HepG2 (cell line): ENCODE results near the gene SNX2. TPM values are rescaled to one million over a fixed set of nuclear protein-coding genes. Genes with fewer than 3 reads are reported as not detected.

Experiments used
- ATF7 ChIP-seq, 2 experiments: fragments of 450-650 bp in 1 of 2; sonication (generic) in 1 of 2; formaldehyde crosslinking in 1 of 2; IDR thresholded peaks; 2 replicates each; pipeline versions ENCODE4 v1.4.0 to v1.6.1; 2016 to 2020; ENCODE audit warnings: antibody characterized with exemption in 1 of 2, mild to moderate bottlenecking in 1 of 2, missing genetic modification reagents in 1 of 2
- BRCA1 ChIP-seq: sonication (generic); formaldehyde crosslinking; IDR thresholded peaks from 2 replicates; pipeline ENCODE4 v1.4.0; 2020; ENCODE audit warnings: missing genetic modification reagents
- CBX1 ChIP-seq: IDR thresholded peaks from one replicate; pipeline ENCODE4 v1.6.1; 2016; ENCODE audit warnings: antibody characterized with exemption, low read depth
- CERS6 ChIP-seq: sonication (generic); formaldehyde crosslinking; IDR thresholded peaks from 2 replicates; pipeline ENCODE4 v1.5.0; 2020; ENCODE audit warnings: missing genetic modification reagents
- CREM ChIP-seq, 2 experiments: sonication (generic) in 1 of 2; formaldehyde crosslinking in 1 of 2; IDR thresholded peaks; 2 replicates each; pipeline versions ENCODE4 v1.4.0 to v1.6.1; 2016 to 2020; ENCODE audit warnings: antibody characterized with exemption in 1 of 2, mild to moderate bottlenecking in 1 of 2, missing genetic modification reagents in 1 of 2
- EZH2 ChIP-seq: conservative IDR thresholded peaks from 2 replicates; pipeline ENCODE4 v1.6.1; 2012; ENCODE audit warnings: mild to moderate bottlenecking, low read depth, low read length, moderate library complexity
- ISL2 ChIP-seq: sonication (generic); formaldehyde crosslinking; IDR thresholded peaks from 2 replicates; pipeline ENCODE4 v1.5.0; 2020; ENCODE audit warnings: missing genetic modification reagents
- KDM5A ChIP-seq: fragments of 200-600 bp; sonication (generic); IDR thresholded peaks from 2 replicates; pipeline ENCODE4 v1.7.0; 2018; ENCODE audit warnings: antibody characterized with exemption, mild to moderate bottlenecking, low read length, borderline replicate concordance
- MED1 ChIP-seq: sonication (generic); formaldehyde crosslinking; IDR thresholded peaks from 2 replicates; pipeline ENCODE4 v1.4.0; 2020; ENCODE audit warnings: missing genetic modification reagents
- MEIS2 ChIP-seq: sonication (generic); formaldehyde crosslinking; IDR thresholded peaks from 2 replicates; pipeline ENCODE4 v1.9.0; 2021; ENCODE audit warnings: mild to moderate bottlenecking, missing genetic modification reagents
- NR0B2 ChIP-seq: sonication (generic); formaldehyde crosslinking; IDR thresholded peaks from 2 replicates; pipeline ENCODE4 v1.4.0; 2020; ENCODE audit warnings: mild to moderate bottlenecking, missing genetic modification reagents
- PAX8 ChIP-seq: sonication (generic); formaldehyde crosslinking; IDR thresholded peaks from 2 replicates; pipeline ENCODE4 v1.8.0; 2022; ENCODE audit warnings: mild to moderate bottlenecking, missing genetic modification reagents, borderline replicate concordance
- PRDM10 ChIP-seq: sonication (generic); formaldehyde crosslinking; IDR thresholded peaks from 2 replicates; pipeline ENCODE4 v1.4.0; 2020; ENCODE audit warnings: low read depth, missing genetic modification reagents
- SIN3A ChIP-seq: IDR thresholded peaks from 2 replicates; pipeline ENCODE4 v1.6.1; 2011; ENCODE audit warnings: low read depth, mild to moderate bottlenecking, control low read depth, low read length, borderline replicate concordance
- SOX5 ChIP-seq: IDR thresholded peaks from 2 replicates; pipeline ENCODE4 v1.6.1; 2016; ENCODE audit warnings: borderline replicate concordance
- TBX3 ChIP-seq: fragments of 450-650 bp; IDR thresholded peaks from 2 replicates; pipeline ENCODE4 v1.6.1; 2017; ENCODE audit warnings: antibody characterized with exemption, mild to moderate bottlenecking, inconsistent platforms, borderline replicate concordance
- TOE1 ChIP-seq: sonication (generic); formaldehyde crosslinking; IDR thresholded peaks from 2 replicates; pipeline ENCODE4 v1.4.0; 2020; ENCODE audit warnings: mild to moderate bottlenecking, missing genetic modification reagents
- TRIM22 ChIP-seq: fragments of 450-650 bp; IDR thresholded peaks from 2 replicates; pipeline ENCODE4 v1.6.1; 2017
- ZNF235 ChIP-seq: sonication (generic); formaldehyde crosslinking; IDR thresholded peaks from 2 replicates; pipeline ENCODE4 v1.8.1; 2023; ENCODE audit warnings: mild to moderate bottlenecking, missing genetic modification reagents, borderline replicate concordance
- ZNF24 ChIP-seq: fragments of 450-650 bp; IDR thresholded peaks from 2 replicates; pipeline ENCODE4 v1.6.1; 2017; ENCODE audit warnings: antibody characterized with exemption, mild to moderate bottlenecking
- ZNF564 ChIP-seq: sonication (generic); formaldehyde crosslinking; IDR thresholded peaks from 2 replicates; pipeline ENCODE4 v1.8.1; 2023; ENCODE audit warnings: mild to moderate bottlenecking, missing genetic modification reagents
- ZNF567 ChIP-seq: sonication (generic); formaldehyde crosslinking; IDR thresholded peaks from 2 replicates; pipeline ENCODE4 v1.8.1; 2023; ENCODE audit warnings: mild to moderate bottlenecking, missing genetic modification reagents, borderline replicate concordance
- ZNF777 ChIP-seq: sonication (generic); formaldehyde crosslinking; IDR thresholded peaks from 2 replicates; pipeline ENCODE4 v1.4.0; 2020; ENCODE audit warnings: missing genetic modification reagents
- ZSCAN29 ChIP-seq: sonication (generic); formaldehyde crosslinking; conservative IDR thresholded peaks from 2 replicates; pipeline ENCODE4 v1.4.0; 2020; ENCODE audit warnings: mild to moderate bottlenecking, missing genetic modification reagents
- polyA plus RNA-seq, 8 experiments: library from polyadenylated mRNA; depleted of rRNA in 3 of 8; stranded (reverse) in 7 of 8; unstranded in 1 of 8; fragments of >200 nt; fragmentation: Illumina TruSeq in 4 of 8; extraction: Trizol in 4 of 8; gene quantifications; 2 replicates each; pipeline versions ENCODE4 v1.2.1 to v1.2.3, GENCODE V29; 2011 to 2016; ENCODE audit warnings: low read depth in 4 of 8, missing spikeins in 1 of 8, mixed read lengths in 1 of 8; ENCODE audit not compliant: insufficient read depth in 1 of 8
- total RNA-seq, 5 experiments: library from RNA; depleted of rRNA; stranded (reverse); fragments of >200 nt; fragmentation: Illumina TruSeq; extraction: Trizol; gene quantifications; 2 replicates each; pipeline ENCODE4 v1.2.3, GENCODE V29; 2016; ENCODE audit warnings: low read depth in 1 of 5

The SNX2 gene
- total and polyA plus RNA-seq, 2 of the 13 experiments (the other 11 are each of a cell fraction or from before 2014, with no cell fraction given), result 26.4 to 78.8 TPM

GRCh38 chr5:122774861-122775549 is at the start of gene SNX2 (continued):
- TF ChIP-seq CBX1 (no peak), KDM5A (no peak), EZH2 (no peak), TOE1 (CRISPR knock-in tag) (0 out of 2 replicates have a peak, but pooled peaks have one; percentile 6), ZNF567 (CRISPR knock-in tag) (no peak; the same call in 1 of the 2 replicates), TBX3 (no peak), ZNF564 (CRISPR knock-in tag) (no peak), MEIS2 (0 out of 2 replicates have a peak, but pooled peaks have one; percentile 68), ZSCAN29 (no peak), NR0B2 (0 out of 2 replicates have a peak, but pooled peaks have one; percentile 25), ZNF235 (CRISPR knock-in tag) (no peak), PRDM10 (no peak), TRIM22 (no peak), SIN3A (no peak), ZNF24 (no peak), SOX5 (CRISPR knock-in tag) (no peak; the same call in 1 of the 2 replicates), BRCA1 (CRISPR knock-in tag) (no peak; the same call in 1 of the 2 replicates), CREM (IDR thresholded peaks at IDR 0.05) (no peak), CREM (CRISPR knock-in tag; IDR thresholded peaks at IDR 0.05) (no peak), ATF7 (IDR thresholded peaks at IDR 0.05) (no peak), ATF7 (CRISPR knock-in tag; IDR thresholded peaks at IDR 0.05) (no peak), CERS6 (CRISPR knock-in tag) (no peak), ZNF777 (CRISPR knock-in tag) (no peak; the same call in 1 of the 2 replicates), PAX8 (CRISPR knock-in tag) (no peak), MED1 (0 out of 2 replicates have a peak, but pooled peaks have one; percentile 9), ISL2 (CRISPR knock-in tag) (peak; percentile 36; the same call in 1 of the 2 replicates)
